ENCODE data around the gene ILF3. TPM values are rescaled to one million over a fixed set of nuclear protein-coding genes. Genes with fewer than 3 reads are reported as not detected.

Gene ILF3
- total and polyA plus RNA-seq, 2 of the 13 experiments (the other 11 are each of a cell fraction or from before 2014, with no cell fraction given) = 120 to 173 TPM

- H3K27ac ChIP-seq (ENCODE audit: extremely low read length, insufficient read depth, low read length) = peak overlapping the region; percentile 11
- TF ChIP-seq RAD21 (CRISPR knock-in tag; IDR thresholded peaks at IDR 0.05) = peak; percentile 92
- TF ChIP-seq GFI1 (CRISPR knock-in tag; IDR thresholded peaks at IDR 0.05; ENCODE audit: borderline replicate concordance) = no peak
- no peak for TF ChIP-seq ZNF790 (CRISPR knock-in tag; IDR thresholded peaks at IDR 0.05; ENCODE audit: borderline replicate concordance)
- TF ChIP-seq ZNF749 (CRISPR knock-in tag; IDR thresholded peaks at IDR 0.05; ENCODE audit: borderline replicate concordance) = peak; percentile 38; the same call in 1 of the 2 replicates
- TF ChIP-seq THAP9 (CRISPR knock-in tag; IDR thresholded peaks at IDR 0.05; ENCODE audit: borderline replicate concordance) = no peak; the same call in 1 of the 2 replicates
- 0 out of 2 replicates have a peak, but pooled peaks have one; percentile 29 for TF ChIP-seq ZBTB33 (CRISPR knock-in tag; IDR thresholded peaks at IDR 0.05)
- TF ChIP-seq ZBTB7A (CRISPR knock-in tag; IDR thresholded peaks at IDR 0.05) = peak; percentile 43; the same call in 1 of the 2 replicates
- peak; percentile 25; the same call in 1 of the 2 replicates for TF ChIP-seq ZSCAN31 (CRISPR knock-in tag; IDR thresholded peaks at IDR 0.05; ENCODE audit: low read depth)
- no peak for TF ChIP-seq PRDM4 (CRISPR knock-in tag; IDR thresholded peaks at IDR 0.05; ENCODE audit: borderline replicate concordance)
- TF ChIP-seq ERF (CRISPR knock-in tag; IDR thresholded peaks at IDR 0.05) = peak; percentile 24; the same call in 1 of the 2 replicates
- TF ChIP-seq HIVEP1 (CRISPR knock-in tag; IDR thresholded peaks at IDR 0.05) = no peak
- 0 out of 2 replicates have a peak, but pooled peaks have one; percentile 61 for TF ChIP-seq SMAD3 (CRISPR knock-in tag; IDR thresholded peaks at IDR 0.05)
- TF ChIP-seq TEAD3 (CRISPR knock-in tag; optimal IDR thresholded peaks at IDR 0.05; ENCODE audit: borderline replicate concordance) = peak; percentile 64
- no peak for TF ChIP-seq ZBTB21 (CRISPR knock-in tag; IDR thresholded peaks at IDR 0.05)
- TF ChIP-seq RNF2 (conservative IDR thresholded peaks at IDR 0.05; ENCODE audit: low read depth) = no peak
- no peak for TF ChIP-seq POLR2G (IDR thresholded peaks at IDR 0.05; ENCODE audit: low read depth, low read length)
Measured at GRCh38 chr19:10644260-10645007, 9.7 kb upstream of the ILF3 start.

More at GRCh38 chr19:10644260-10645007, 9.7 kb upstream of the ILF3 start:
- WGBS (ENCODE audit: low lambda C conversion rate) = 2% methylated on average over 14 of the region's 14 CpGs
- peaks cover 80% of the 10 kb centered on the region for H3K4me1 ChIP-seq (ENCODE audit: insufficient read depth, low read length)
- peak overlapping the region; percentile 93 for H3K4me2 ChIP-seq (ENCODE audit: low read depth, low read length)
- in situ Hi-C loops (cut with HindIII; ENCODE audit: extremely low pct_ligation_motif_present, low pct_unique_long_range_greater_than_20kb) (loop anchor here (5.0 kb wide), 1 partner anchor 62 kb away; no protein-coding TSS in a partner anchor), intact Hi-C loops (cut with micrococcal nuclease; ENCODE audit: unreplicated experiment) (loop anchor here (1.0 kb wide), 1 partner anchor 63 kb away; no protein-coding TSS in a partner anchor)
- peak overlapping the region; percentile 40 for H3K9ac ChIP-seq (ENCODE audit: insufficient read depth, low read depth, low read length)
- H4K20me1 ChIP-seq (ENCODE audit: insufficient read depth, low read length) = no peaks in the 10 kb centered on the region
- no TSS peak for BruUV-seq (replicated peaks)
- peak overlapping the region; percentile 29 to 70 (median 44); a peak in 5 of 6 replicates for H3K4me3 ChIP-seq (replicated peaks in 1 of 3; ENCODE audit: insufficient read depth in 1 of 3, low read depth in 2 of 3, low read length in 3 of 3)
- no peaks in the 10 kb centered on the region for H3K27me3 ChIP-seq (ENCODE audit: control insufficient read depth in 1 of 2, insufficient read depth in 2 of 2, low read length in 2 of 2)
- no peaks in the 10 kb centered on the region for H3K79me2 ChIP-seq (ENCODE audit: insufficient read depth, low read length)
- no peaks in the 10 kb centered on the region for H3K9me3 ChIP-seq (ENCODE audit: low read length)
- CTCF ChIA-PET (ENCODE audit: low intra/inter-chr PET ratio, low total read pairs) = interaction anchor here (0.7 to 3.8 kb wide), 2 partner anchors 9 to 64 kb away, joined by 3 to 69 read pairs; no protein-coding TSS in a partner anchor
- no peaks in the 10 kb centered on the region for H3K36me3 ChIP-seq (replicated peaks in 1 of 2; ENCODE audit: control insufficient read depth in 1 of 2, insufficient read depth in 2 of 2, low read length in 2 of 2)
- POLR2A ChIA-PET = interaction anchor here (0.6 to 2.8 kb wide), 9 partner anchors 9 to 1207 kb away, joined by 3 to 20 read pairs (median 4); partner anchors contain the start of genes DNM2 and QTRT1
- no peak overlapping the region for H2AFZ ChIP-seq (ENCODE audit: low read length)
- DNase-seq (ENCODE audit: low spot score) = peak; percentile 74
- FAIRE-seq = peak; percentile 53
- ATAC-seq = peak; percentile 84

Data from HepG2 (cell line).